GM12874 (cell line): ENCODE data around the gene STEAP3.

Experiments used
- CTCF ChIP-seq: IDR thresholded peaks from 2 replicates; pipeline ENCODE4 v1.5.1; 2011; ENCODE audit warnings: low read depth, mild to moderate bottlenecking, control low read depth, low read length, moderate library complexity; ENCODE audit not compliant: insufficient read depth

STEAP3 gene

GRCh38 chr2:119245076-119245840 lies 21.6 kb downstream of the STEAP3 start:
- TF ChIP-seq CTCF = no peak

GRCh38 chr2:119245841-119246230 lies 22.2 kb downstream of the STEAP3 start:
- TF ChIP-seq CTCF = no peak

GRCh38 chr2:119246884-119247843 lies 23.5 kb downstream of the STEAP3 start:
- no peak for TF ChIP-seq CTCF

- TF ChIP-seq CTCF = no peak
Observed at GRCh38 chr2:119247844-119248271, 24.2 kb downstream of the STEAP3 start.

GRCh38 chr2:119248311-119248710 lies 24.7 kb downstream of the STEAP3 start:
- TF ChIP-seq CTCF = no peak

- no peak for TF ChIP-seq CTCF
Observed at GRCh38 chr2:119248751-119249150, 25.1 kb downstream of the STEAP3 start.

GRCh38 chr2:119249311-119249710 lies 25.7 kb downstream of the STEAP3 start:
- no peak for TF ChIP-seq CTCF
